Smooth muscle cell (in vitro differentiated cells): ENCODE measurements around the gene EVI5. TPM values are rescaled to one million over a fixed set of nuclear protein-coding genes. Genes with fewer than 3 reads are reported as not detected.
"Not testable (repeated sequence)": the region's sequence is repeated elsewhere in the genome, so short reads cannot be mapped to it uniquely, and the experiment has no call there.

Experiments
- DNase-seq: peaks from one replicate; lab custom pipeline; 2025; ENCODE audit not compliant: unreplicated experiment; lab: John Stamatoyannopoulos, UW
- H2AFZ ChIP-seq: fragments of 200-600 bp; sonication (generic); 2 replicates; pipeline ENCODE4 v1.6.0; 2016; ENCODE audit warnings: antibody characterized with exemption, low read depth, mild to moderate bottlenecking
- H3F3A ChIP-seq: fragments of 200-600 bp; sonication (generic); 2 replicates; pipeline ENCODE4 v1.6.0; 2017; ENCODE audit warnings: antibody characterized with exemption, low read depth
- H3K27ac ChIP-seq: fragments of 200-600 bp; sonication (generic); 2 replicates; pipeline ENCODE4 v1.5.1; 2016; ENCODE audit warnings: low read depth, mild to moderate bottlenecking
- H3K27me3 ChIP-seq: fragments of 200-600 bp; sonication (generic); 2 replicates; pipeline ENCODE4 v1.6.1; 2016; ENCODE audit warnings: low read depth, mild to moderate bottlenecking
- H3K36me3 ChIP-seq: fragments of 200-600 bp; sonication (generic); 2 replicates; pipeline ENCODE4 v1.5.1; 2016; ENCODE audit warnings: low read depth
- H3K4me1 ChIP-seq: fragments of 200-600 bp; sonication (generic); 2 replicates; pipeline ENCODE4 v1.5.1; 2016; ENCODE audit warnings: low read depth
- H3K4me2 ChIP-seq: fragments of 200-600 bp; sonication (generic); 2 replicates; pipeline ENCODE4 v1.6.0; 2016; ENCODE audit warnings: mild to moderate bottlenecking
- H3K4me3 ChIP-seq: fragments of 200-600 bp; sonication (generic); 2 replicates; pipeline ENCODE4 v1.5.1; 2016; ENCODE audit warnings: mild to moderate bottlenecking
- H3K79me2 ChIP-seq: fragments of 200-600 bp; sonication (generic); 2 replicates; pipeline ENCODE4 v1.6.0; 2016; ENCODE audit warnings: low read depth, mild to moderate bottlenecking
- H3K9ac ChIP-seq: fragments of 200-600 bp; sonication (generic); 2 replicates; pipeline ENCODE4 v1.6.0; 2016; ENCODE audit warnings: low read depth
- H3K9me3 ChIP-seq: fragments of 200-600 bp; sonication (generic); replicated peaks from 2 replicates; pipeline ENCODE4 v1.5.1; 2016; ENCODE audit warnings: low read depth
- H4K20me1 ChIP-seq: fragments of 200-600 bp; sonication (generic); 2 replicates; pipeline ENCODE4 v1.6.0; 2016; ENCODE audit warnings: low read depth
- CTCF ChIP-seq: fragments of 200-600 bp; sonication (generic); IDR thresholded peaks from 2 replicates; pipeline ENCODE4 v1.5.1; 2017; ENCODE audit warnings: borderline replicate concordance, mild to moderate bottlenecking, antibody characterized with exemption; ENCODE audit not compliant: insufficient read depth, poor library complexity, severe bottlenecking
- WGBS: methylation state at CpG from one replicate; pipeline ENCODE4 v1.1.7; 2016; ENCODE audit warnings: low lambda C conversion rate; 5-methylcytosine and 5-hydroxymethylcytosine counted together
- polyA plus RNA-seq: library from polyadenylated mRNA; unstranded; fragments of >200 nt; fragmentation: Nextera tagmentation; extraction: Ambion mirVana; gene quantifications from 2 replicates; pipeline ENCODE4 v1.2.1, GENCODE V29; 2016
- total RNA-seq: library from RNA; depleted of rRNA; stranded (reverse); fragments of >200 nt; gene quantifications from 2 replicates; pipeline ENCODE4 v1.2.3, GENCODE V29; 2014

Gene EVI5
- total and polyA plus RNA-seq, 2 experiments from 2014 or later: 35.4 to 47.6 TPM

DNA sequence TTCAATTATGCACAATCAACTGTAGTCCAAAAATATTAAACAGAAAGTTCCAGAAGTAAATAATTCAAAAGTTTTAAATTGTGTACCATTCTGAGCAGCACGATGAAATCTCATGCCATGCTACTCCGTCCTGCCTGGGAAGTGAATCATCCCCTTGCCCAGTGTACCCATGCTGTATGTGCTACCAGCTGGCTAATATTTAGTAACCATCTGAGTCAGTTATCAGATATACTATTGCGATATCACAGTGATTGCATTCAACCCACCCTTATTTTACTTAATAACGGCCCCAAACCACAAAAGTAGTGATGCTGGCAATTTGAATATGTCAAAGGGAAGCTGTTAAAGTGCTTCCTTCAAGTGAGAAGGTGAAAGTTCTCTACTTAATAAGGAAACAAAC, 56.2 kb downstream of the EVI5 start:
- no peak overlapping the region for H3K4me3 ChIP-seq
- peaks cover 5% of the 10 kb centered on the region for H4K20me1 ChIP-seq
- no peaks in the 10 kb centered on the region for H3K4me1 ChIP-seq
- H3K27ac ChIP-seq: no peak overlapping the region
- no peak overlapping the region for H3K9ac ChIP-seq
- no peak for TF ChIP-seq CTCF
- peaks cover 3% of the 10 kb centered on the region for H3F3A ChIP-seq
- H3K79me2 ChIP-seq: peaks cover 37% of the 10 kb centered on the region
- no peaks in the 10 kb centered on the region for H3K36me3 ChIP-seq
- DNase-seq: no peak
- WGBS: 94% methylated on average over 4 of the region's 4 CpGs
- H2AFZ ChIP-seq: no peak overlapping the region
- no peak overlapping the region for H3K4me2 ChIP-seq
- H3K27me3 ChIP-seq: no peaks in the 10 kb centered on the region
- no peaks in the 10 kb centered on the region for H3K9me3 ChIP-seq

DNA sequence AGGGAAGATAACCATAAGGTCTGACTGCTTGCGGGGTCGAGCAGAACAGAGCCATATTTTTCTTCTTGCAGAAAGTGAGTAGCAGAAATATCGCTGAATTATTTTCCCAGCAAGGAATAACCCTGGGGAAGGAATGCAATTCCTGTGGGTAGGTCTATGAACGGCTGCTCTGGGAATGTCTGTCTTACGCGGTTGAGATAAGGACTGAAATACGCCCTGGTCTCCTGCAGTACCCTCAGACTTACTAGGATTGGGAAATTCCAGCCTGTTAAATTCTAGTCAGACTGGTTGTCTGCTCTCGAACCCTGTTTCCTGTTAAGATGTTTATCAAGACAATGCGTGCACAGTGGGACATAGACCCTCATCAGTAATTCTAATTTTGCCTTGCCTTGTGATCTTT, 61.2 kb downstream of the EVI5 start:
- not testable (repeated sequence) for H3K27me3 ChIP-seq, H4K20me1 ChIP-seq, H3K9me3 ChIP-seq, H3F3A ChIP-seq, DNase-seq, H3K4me3 ChIP-seq, H3K36me3 ChIP-seq, H3K4me1 ChIP-seq, H2AFZ ChIP-seq, H3K9ac ChIP-seq
- Histone ChIP-seq H3K27ac (peak overlapping the region; percentile 79), H3K79me2 (peaks cover 74% of the 10 kb centered on the region), H3K4me2 (peak overlapping the region; percentile 50)
- 27% methylated on average over 9 of the region's 9 CpGs for WGBS

DNA sequence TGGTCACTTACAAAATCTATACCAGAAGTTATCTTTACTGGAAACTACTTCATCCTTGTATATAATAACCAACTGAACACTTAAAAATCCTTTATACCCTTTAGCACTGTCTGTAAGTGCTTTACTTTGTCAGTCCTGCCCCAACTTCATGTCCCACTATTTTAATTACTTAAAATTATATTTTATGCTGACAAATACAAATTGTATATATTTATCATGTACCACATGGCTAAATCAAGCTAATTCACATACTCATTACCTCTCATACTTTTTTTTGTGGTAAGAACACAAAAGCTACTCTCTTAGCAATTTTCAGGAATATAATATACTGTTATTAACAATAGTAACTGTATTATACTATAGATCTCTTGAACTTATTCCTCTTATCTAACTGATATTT, 63.0 kb downstream of the EVI5 start:
- Histone ChIP-seq H3K9me3 (no peaks in the 10 kb centered on the region), H3K4me3 (no peak overlapping the region), H3K9ac (no peak overlapping the region), H4K20me1 (peaks cover 8% of the 10 kb centered on the region), H3K4me2 (no peak overlapping the region), H3K4me1 (no peaks in the 10 kb centered on the region), H3K27ac (no peak overlapping the region), H3F3A (peaks cover under 1% of the 10 kb centered on the region), H3K27me3 (no peaks in the 10 kb centered on the region), H2AFZ (no peak overlapping the region), H3K79me2 (peaks cover 76% of the 10 kb centered on the region), H3K36me3 (no peaks in the 10 kb centered on the region)
- no peak for DNase-seq
- TF ChIP-seq CTCF: no peak

DNA sequence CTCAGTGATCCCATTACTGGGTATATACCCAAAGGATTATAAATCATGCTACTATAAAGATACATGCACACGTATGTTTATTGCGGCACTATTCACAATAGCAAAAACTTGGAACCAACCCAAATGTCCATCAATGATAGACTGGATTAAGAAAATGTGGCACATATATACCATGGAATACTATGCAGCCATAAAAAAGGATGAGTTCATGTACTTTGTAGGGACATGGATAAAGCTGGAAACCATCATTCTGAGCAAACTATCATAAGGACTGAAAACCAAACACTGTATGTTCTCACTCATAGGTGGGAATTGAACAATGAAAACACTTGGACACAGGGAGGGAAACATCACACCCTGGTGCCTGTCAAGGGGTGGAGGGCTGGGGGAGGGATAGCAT, 63.8 kb downstream of the EVI5 start:
- Histone ChIP-seq H3K79me2 (peaks cover 76% of the 10 kb centered on the region), H4K20me1 (peaks cover 15% of the 10 kb centered on the region)
- not testable (repeated sequence) for H3K27me3 ChIP-seq, H3K4me1 ChIP-seq, H3K27ac ChIP-seq, H3K4me3 ChIP-seq, H2AFZ ChIP-seq, H3K9me3 ChIP-seq, H3K36me3 ChIP-seq, H3K4me2 ChIP-seq, H3F3A ChIP-seq, DNase-seq, H3K9ac ChIP-seq
- 98% methylated on average over 2 of the region's 2 CpGs for WGBS

DNA sequence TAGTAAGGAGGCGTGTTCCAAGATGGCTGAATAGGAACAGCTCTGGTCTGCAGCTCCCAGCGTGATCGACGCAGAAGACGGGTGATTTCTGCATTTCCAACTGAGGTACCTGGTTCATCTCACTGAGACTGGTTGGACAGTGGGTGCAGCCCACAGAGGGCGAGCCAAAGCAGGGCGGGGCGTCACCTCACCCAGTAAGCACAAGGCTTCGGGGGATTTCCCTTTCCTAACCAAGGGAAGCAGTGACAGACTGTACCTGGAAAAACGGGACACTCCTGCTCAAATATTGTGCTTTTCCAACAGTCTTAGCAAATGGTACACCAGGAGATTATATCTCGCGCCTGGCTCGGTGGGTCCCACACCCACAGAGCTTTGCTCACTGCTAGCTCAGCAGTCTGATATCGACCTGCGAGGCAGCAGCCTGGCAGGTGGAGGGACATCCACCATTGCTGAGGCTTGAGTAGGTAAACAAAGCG, 69.4 kb downstream of the EVI5 start:
- not testable (repeated sequence) for H3K4me3 ChIP-seq, H3F3A ChIP-seq, H3K9ac ChIP-seq, H3K9me3 ChIP-seq, DNase-seq, H3K27ac ChIP-seq, H3K4me2 ChIP-seq, H2AFZ ChIP-seq, H3K27me3 ChIP-seq, H3K4me1 ChIP-seq, H3K36me3 ChIP-seq
- H3K79me2 ChIP-seq: peaks cover 85% of the 10 kb centered on the region
- WGBS: 97% methylated on average over 16 of the region's 16 CpGs
- peaks cover 16% of the 10 kb centered on the region for H4K20me1 ChIP-seq
